Activated T-helper 1 cell treated with Interleukin-2 at 50 U/mL for 16 hours (primary cell): ENCODE data around the gene TCTN1.
"Not testable (repeated sequence)": the region's sequence is repeated elsewhere in the genome, so short reads cannot be mapped to it uniquely, and the experiment has no call there.

ENCODE experiments used
- DNase-seq: peaks from one replicate; pipeline ENCODE4 v3.0.0-alpha.2; 2020; ENCODE audit warnings: low read depth

The TCTN1 gene

DNA sequence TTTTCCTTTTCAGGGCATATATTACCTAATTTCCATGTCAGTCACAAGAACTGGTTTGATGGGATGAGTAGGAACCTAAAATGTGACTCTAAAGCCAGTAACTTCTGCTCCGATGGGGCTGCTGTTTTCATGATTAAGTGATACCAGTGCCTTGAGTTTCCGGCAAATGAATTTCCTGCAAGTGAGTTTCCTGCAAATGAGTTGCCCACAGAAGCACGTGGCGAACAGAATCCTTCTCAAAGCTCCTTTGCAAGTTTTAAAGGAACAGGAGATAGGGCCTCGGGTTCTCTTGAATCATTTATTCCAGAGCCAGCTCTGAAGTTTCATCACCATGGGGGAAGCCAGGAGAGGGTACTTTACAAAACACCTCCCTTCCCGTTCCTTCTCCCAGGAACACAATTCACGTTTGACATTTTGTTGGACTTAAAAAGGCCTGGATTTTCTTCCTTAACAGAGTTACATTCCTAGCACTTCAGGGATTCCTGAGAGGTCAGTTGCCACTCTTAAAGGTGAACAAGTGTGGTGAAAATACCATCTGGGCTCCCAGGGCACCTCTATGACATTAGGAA is 28.6 kb upstream of the TCTN1 start:
- DNase-seq = no peak

DNA sequence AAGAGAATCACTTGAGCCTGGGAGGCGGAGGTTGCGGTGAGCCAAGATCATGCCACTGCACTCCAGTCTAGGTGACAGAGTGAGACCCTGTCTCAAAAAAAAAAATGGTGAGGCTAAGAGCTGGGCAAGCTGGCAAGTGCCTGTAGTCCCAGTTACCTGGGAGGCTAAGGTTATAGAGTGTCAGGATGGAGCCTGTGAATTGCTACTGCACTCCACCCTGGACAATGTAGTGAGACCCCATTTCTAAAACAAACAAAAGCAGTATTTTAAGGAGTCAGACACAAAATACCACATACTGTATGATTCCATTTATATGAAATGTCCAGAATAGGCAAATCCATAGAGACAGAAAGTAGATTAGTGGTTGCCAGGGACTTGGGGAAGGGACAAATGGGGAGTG is 26.8 kb upstream of the TCTN1 start:
- not testable (repeated sequence) for DNase-seq

DNA sequence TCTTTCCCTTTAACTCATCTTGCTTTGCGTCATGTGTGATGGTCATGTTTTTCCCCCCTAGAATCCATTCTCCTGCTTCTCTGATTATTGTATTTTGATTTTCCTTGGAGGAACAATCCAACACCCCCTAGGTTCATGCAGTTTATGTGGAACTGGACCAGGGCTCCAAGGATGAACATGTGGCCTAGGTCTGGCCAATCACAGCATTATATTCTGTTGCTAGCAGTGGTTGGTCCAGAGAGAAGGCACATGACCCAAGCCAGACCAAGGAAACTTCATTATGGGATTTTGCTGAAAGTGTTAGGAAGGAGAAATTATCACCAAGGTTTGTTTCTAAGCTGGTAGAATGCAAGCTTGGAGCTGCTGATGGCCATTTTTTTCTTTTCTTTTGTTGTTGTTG is 23.9 kb upstream of the TCTN1 start:
- DNase-seq = no peak

DNA sequence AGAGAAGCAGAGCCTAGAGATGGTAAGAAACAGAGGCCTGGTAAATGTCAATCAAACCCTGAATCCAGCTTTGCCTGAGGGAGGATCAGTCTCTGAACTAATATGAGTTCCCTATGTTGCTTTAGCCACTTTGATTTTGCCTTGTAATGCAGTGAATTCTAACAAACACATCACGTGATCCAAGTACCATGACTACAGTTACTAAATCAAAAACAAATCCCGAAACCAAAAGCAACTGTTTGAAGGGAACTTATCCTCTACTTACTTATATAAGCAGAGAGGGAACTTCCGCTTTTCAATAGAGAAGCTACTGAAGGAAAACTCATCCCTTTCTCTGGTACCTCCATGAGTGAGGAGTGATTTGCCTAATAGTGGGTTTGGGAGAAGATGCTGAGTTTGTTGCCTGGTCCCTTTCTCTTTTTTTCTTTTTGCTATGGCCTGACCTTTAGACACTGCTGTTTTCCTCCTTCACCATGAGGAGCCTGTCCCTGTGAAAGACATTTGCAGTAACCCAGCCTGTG is 23.1 kb upstream of the TCTN1 start:
- DNase-seq = no peak

GRCh38 chr12:110591451-110592051 is 22.4 kb upstream of the TCTN1 start:
- no peak for DNase-seq

GRCh38 chr12:110592078-110592477 is 21.9 kb upstream of the TCTN1 start:
- no peak for DNase-seq

GRCh38 chr12:110592919-110593318 is 21.0 kb upstream of the TCTN1 start:
- DNase-seq = not testable (repeated sequence)

- no peak for DNase-seq
Measured at GRCh38 chr12:110597885-110598284, 16.0 kb upstream of the TCTN1 start.

DNA sequence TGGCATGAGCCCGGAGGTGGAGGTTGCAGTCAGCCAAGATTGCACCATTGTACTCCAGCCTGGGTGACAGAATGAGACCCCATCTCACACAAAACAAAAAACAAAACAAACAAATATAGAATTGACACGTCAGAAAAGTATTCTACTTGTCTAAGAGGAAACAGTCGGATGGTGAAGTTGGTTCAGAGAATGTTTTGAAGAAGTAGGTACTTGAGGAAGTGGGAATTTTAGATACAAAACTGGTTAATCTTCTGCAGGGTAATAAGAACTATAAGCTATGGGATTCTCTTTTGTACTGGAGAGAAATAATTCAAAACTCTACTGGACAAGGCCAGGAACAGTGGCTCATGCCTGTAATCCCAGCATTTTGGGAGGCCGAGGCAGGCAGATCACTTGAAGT is 14.6 kb upstream of the TCTN1 start:
- no peak for DNase-seq

DNA sequence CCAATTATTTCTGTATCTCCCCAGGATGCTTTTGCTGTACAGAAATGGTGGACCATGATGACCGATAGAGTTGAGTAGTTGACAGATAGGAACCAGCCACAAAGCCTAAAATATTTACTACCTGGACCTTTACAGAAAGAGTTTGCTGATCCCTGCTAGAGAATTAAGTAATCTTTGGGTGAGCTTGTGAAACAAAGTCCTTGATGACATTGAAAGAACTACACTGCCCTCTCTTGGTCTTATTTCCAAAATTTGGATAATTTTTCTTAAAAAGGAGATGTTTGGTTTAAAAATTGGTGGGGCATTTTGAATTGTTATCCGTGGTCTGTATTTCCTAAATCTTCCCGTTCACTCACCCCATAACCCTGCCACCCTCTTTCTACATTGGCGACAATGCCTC is 13.7 kb upstream of the TCTN1 start:
- DNase-seq = no peak

GRCh38 chr12:110602085-110602814 is 11.7 kb upstream of the TCTN1 start:
- DNase-seq = not testable (repeated sequence)

GRCh38 chr12:110606253-110606611 is 7.7 kb upstream of the TCTN1 start:
- DNase-seq = no peak

GRCh38 chr12:110613071-110613770 is 708 bp upstream of the TCTN1 start:
- DNase-seq = no peak

- no peak for DNase-seq
Measured at GRCh38 chr12:110615171-110615570, 1.2 kb downstream of the TCTN1 start.

GRCh38 chr12:110616471-110617115 is 2.7 kb downstream of the TCTN1 start:
- DNase-seq = no peak

DNA sequence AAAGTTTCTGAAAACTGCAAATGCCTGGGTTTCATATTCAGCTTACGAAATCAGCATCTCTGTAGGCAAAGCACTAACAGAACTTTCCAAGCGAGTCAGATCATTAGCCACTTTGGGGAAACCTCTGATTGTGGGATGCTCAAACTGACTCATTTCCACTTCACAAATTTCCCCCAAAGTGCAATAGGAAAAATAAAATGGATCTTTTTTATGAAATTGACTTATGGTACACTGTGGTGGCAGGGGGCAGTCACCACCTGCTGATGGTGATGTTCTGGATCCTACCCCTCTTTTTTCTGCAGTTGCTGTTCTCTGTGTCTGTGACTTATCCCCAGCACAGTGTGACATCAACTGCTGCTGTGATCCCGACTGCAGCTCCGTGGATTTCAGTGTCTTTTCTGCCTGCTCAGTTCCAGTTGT is 5.6 kb downstream of the TCTN1 start:
- DNase-seq = no peak

DNA sequence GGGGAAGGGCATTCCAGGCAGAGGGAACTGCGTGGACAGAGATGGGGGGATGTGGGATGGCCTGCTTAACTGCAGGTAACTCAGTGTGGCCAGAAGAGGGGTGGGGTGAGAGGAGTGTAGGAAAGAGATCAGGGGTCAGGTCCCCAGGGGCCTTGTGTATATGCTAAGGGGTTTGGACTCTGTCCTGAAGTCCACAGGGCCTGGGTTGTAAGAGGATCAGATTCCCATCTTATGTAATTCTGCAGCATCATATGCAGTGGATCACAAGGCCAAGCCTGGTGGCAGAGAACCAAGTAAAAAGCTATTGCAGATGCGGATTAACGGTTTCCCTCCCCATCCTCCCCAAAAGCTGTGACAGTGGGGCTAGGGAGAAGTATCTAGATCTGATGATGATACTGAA is 8.7 kb downstream of the TCTN1 start:
- DNase-seq = no peak

GRCh38 chr12:110627500-110628195 is 13.7 kb downstream of the TCTN1 start:
- no peak for DNase-seq

DNA sequence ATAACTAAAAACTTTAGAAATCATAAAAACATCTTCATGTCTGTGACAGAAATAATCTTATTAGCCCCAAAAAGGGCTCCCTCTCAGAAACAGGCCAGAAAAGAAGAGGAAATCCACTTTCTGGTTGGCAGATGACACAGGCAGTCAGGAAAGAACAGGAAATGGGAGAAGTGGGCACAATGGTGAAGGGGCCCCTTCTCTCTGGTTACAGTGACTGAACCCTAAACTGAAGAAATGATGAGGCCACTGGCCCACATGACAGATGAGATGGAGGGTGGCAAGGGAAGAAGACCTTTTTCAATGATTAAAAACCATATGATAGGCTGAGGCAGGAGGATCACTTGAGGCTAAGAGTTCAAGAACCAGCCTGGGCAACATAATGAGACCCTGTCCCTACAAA is 21.1 kb downstream of the TCTN1 start:
- no peak for DNase-seq

DNA sequence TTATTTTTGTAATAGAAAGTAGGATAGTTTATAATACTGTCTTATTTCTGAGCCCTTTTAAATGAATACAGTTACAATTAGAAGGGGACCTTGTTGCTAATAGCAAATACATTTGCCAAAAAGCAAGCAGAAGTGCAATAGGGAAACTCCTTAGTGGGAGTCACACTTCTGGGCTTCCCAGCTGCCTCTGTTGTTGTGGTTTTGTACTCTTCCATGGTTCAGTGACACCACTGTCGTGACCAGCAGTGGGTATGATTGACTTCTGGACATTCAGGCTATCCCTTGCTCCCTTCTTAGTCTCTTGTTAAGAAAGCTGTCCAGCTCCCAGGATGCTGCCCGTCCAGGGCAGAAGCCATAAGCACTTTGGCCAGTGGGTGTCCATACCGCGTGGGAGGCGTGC is 22.6 kb downstream of the TCTN1 start:
- no peak for DNase-seq

GRCh38 chr12:110637869-110638441 is 24.0 kb downstream of the TCTN1 start:
- DNase-seq = no peak
